Measurements from ENCODE around the gene PRRT1B.

Gene PRRT1B

GRCh38 chr9:131582466-131583336 is 37.4 kb downstream of the PRRT1B start:
- DNase-seq: no peak

GRCh38 chr9:131583337-131583645 is 38.0 kb downstream of the PRRT1B start:
- no peak for DNase-seq

- no peak for DNase-seq
These were observed 38.7 kb downstream of the PRRT1B start for GRCh38 chr9:131583836-131584555.

DNA sequence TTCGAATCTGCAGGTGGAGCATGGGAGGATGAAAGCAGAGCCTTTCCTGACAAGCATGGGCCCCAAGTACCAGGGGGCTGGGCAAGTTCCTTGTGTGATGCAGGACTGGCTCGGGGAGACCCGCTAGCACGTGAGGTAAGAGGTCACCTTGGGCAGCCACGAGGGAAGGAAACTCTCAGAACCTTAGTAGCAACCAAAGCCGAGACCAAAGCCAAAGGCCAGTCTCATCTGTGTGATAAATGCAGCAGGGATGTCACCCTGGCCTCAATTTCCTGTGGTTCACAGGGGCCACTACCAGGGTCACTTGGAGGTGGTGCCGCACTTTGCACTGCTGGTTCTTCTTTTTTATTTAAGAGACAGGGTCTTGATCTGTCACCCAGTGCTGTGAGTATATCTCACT is 39.5 kb downstream of the PRRT1B start:
- DNase-seq: no peak

GRCh38 chr9:131585375-131585774 is 40.1 kb downstream of the PRRT1B start:
- peak; percentile 35 for DNase-seq

DNA sequence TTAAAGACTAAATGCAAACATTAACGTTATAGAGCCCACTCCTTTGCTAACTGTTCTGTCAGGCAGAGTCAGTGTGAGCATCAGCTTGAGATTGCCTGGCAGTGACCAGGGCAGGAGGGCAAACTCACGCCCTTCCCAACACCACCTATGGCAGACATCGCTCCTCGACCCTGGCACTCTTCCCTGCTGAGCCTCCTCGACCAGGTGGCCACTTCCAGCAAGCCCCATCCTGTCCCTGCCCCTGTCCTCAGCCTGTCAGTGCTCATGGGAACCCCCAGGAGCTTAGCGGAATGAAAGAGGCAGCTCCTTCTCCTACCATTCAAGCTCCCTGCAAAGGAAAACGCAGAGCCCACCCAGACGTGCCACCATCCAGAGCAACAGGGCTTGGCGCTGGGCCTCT is 42.0 kb downstream of the PRRT1B start:
- no peak for DNase-seq

- DNase-seq: no peak
These were observed 42.6 kb downstream of the PRRT1B start for GRCh38 chr9:131587906-131588305.

- no peak for DNase-seq
These were observed 43.1 kb downstream of the PRRT1B start for GRCh38 chr9:131588396-131588795.

DNA sequence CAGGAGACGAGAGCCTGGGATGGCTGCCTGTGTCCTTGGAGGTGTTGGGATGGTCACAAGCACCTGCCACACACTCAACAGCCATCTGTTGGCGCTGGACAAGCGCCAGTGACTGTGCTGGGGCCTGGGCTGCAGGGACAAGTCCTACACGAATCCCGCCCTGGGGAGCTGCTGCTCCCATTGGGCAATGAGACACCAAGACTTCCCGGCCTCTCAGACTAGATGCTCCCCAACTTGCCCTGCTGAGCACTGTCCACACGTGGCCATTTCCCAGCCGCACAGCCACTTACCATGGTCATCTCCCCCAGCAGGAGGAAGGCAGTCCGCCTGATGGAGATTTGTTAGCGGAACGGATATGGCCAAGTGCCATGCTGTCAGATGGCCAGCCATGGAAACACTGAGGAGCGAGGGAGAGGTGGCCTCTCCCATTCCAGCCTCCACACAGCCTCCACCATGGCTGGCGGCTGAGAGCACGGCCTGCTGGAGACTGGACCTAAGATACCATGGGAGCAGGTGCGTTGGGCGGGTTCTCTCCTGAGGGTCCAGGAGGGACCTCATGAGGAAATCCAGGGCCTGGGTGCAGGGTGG is 43.9 kb downstream of the PRRT1B start:
- no peak for DNase-seq

GRCh38 chr9:131589993-131590392 is 44.7 kb downstream of the PRRT1B start:
- no peak for DNase-seq

DNA sequence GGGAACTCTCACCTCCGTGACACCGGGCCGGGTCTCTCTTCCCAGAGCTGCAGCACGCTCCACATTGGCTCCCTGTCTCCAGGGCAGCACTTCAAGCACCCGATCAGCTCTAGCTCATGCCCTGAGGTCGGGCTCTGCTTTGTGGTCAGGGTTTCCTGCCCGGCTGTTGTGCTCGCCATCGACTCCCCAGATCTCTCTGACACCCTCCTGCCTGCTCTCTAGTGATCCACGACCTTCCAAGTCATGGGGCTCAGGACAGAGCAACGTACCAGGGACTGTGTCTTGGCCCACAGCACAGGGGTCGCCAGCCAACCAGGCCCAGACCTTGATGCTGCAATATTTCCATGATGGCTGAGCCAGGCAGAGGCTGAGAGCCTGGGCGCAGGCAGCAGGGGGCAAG is 45.1 kb downstream of the PRRT1B start:
- DNase-seq: no peak

DNA sequence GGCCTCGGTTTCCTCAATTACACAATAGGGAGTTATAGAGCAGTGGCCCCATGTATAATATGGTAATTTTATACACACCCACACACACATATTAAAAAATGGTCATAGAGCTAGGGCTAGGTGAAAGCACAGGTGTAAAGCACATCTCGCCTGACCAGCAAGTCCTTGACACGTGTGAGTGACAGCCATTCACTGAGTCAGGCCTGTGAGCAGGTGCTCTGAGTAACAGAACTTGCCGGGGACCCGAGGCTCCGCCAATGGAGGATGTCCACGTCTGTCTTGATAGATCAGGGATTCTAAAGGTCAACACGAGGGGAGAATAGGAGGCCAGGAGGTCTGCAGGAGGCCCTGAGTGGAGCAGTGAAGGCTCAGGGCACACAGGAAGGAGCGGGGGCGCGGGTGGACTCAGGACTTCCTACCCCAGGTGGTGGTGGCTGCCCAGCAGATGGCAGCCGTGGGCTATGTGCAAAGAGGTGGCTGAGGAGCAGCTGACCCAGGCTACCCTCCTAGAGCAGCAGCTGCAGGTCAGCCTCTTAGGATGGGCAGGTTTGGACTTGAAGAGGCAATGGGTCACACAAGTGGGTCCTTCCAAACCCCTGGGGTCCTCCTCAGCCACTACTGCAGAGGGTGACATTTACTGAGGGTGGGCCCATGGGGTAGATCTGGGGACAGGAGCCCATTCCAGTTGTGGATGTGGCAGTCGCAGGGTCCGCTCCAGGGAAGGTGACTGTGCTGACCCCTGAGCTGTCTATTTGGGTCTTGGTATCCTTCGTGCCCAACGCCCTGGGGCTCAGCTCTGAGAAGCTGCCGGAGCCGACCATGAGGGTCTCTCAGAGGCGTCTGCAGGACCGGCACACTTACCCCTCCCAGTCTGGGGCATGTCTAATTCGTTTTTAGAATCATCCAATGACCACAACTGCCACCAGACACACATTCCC is 45.9 kb downstream of the PRRT1B start:
- DNase-seq: peak; percentile 74

DNA sequence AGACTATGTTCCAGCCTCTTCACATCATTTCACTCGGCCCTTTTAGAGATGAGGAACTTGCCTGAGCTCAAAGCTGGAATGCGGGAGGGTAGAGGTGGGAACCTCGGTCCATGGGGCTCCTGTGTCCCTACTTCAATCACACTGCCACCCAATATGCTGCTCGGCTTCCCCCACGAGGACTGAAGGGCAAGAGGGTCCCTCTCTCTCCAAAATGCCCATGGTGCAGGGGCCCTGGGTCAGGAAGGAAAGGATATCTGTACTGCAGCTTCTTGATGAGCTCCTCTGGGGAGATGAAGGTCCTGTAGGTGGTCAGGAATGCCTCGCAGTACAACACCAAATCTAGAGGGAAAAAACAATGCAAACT is 46.5 kb downstream of the PRRT1B start:
- no peak for DNase-seq

- DNase-seq: no peak
These were observed 47.9 kb downstream of the PRRT1B start for GRCh38 chr9:131593091-131593820.

GRCh38 chr9:131593936-131594665 is 48.8 kb downstream of the PRRT1B start:
- DNase-seq: no peak

GRCh38 chr9:131594906-131595665 is 49.8 kb downstream of the PRRT1B start:
- DNase-seq: no peak

GRCh38 chr9:131595696-131596429 is 50.5 kb downstream of the PRRT1B start:
- DNase-seq: no peak

- no peak for DNase-seq
These were observed 51.1 kb downstream of the PRRT1B start for GRCh38 chr9:131596430-131596743.

- no peak for DNase-seq
These were observed 51.9 kb downstream of the PRRT1B start for GRCh38 chr9:131597246-131597645.

GRCh38 chr9:131598121-131598520 is 52.8 kb downstream of the PRRT1B start:
- DNase-seq: no peak

Measured in stimulated activated CD4-positive, alpha-beta T cell treated with anti-CD3 and anti-CD28 coated beads, Interleukin-1b, Interleukin-23, amount 100 ng/mL, for 48 hours (primary cell).